ENCODE measurements around the gene ARID2. TPM values are rescaled to one million over a fixed set of nuclear protein-coding genes. Genes with fewer than 3 reads are reported as not detected.

ARID2 gene
- total RNA-seq, 2 donors from 2014 or later, result 29.6 TPM

DNA sequence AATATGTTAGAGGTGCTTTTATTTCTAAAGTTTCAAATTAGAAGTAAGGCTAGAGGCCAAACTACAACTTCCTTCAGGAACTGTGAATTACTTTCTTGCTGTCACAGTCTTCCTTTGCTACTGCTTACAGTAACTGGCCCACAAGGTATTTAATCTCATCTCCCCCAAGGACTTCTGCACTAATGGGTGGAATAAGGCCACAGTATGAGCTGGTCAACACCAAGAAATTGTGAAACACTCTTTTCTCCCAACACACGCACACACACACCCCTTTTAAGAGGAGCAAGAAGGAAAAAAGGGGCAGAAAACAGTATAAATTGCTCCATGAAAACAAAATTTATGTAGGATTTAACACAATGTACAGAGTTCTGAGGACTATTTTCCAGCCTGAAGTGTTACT lies 215.3 kb downstream of the ARID2 start:
- H3K36me3 Mint-ChIP-seq (ENCODE audit: insufficient read depth in 2 of 2), result peaks cover 11 to 28% of the 10 kb centered on the region in 2 donors
- no peaks in the 10 kb centered on the region for H3K4me1 Mint-ChIP-seq (ENCODE audit: low read depth)
- H3K27ac Mint-ChIP-seq, result peak overlapping the region; percentile 25
- ATAC-seq (replicated peaks in 1 of 2) (no peak), DNase-seq (no peak)
- H3K4me3 Mint-ChIP-seq, result no peak overlapping the region
- no peaks in the 10 kb centered on the region for H3K27me3 Mint-ChIP-seq (ENCODE audit: low read depth)
- H3K9me3 Mint-ChIP-seq, result peaks cover 2 to 5% of the 10 kb centered on the region in 2 donors

DNA sequence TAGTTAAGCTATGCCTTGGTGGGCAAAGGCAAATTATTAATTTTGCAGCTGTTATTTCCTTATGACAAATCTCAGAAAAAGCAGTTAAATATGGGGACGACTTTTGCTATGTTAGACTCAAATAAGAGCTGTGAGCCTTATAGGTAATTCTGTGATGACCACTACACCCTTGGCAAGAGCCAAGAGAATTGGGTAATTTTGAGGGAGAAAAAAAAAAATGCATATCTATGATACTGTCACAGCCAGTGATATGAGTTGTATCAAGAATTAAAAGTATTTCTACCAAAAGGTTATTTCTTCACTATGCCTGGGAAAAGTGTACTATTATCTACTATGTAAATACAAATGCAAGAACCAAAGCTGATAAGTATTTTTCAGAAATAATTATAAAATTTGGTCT lies 216.9 kb downstream of the ARID2 start:
- peaks cover 2 to 3% of the 10 kb centered on the region in 2 donors for H3K9me3 Mint-ChIP-seq
- DNase-seq (no peak), ATAC-seq (replicated peaks in 1 of 2) (no peak)
- H3K36me3 Mint-ChIP-seq (ENCODE audit: insufficient read depth in 2 of 2), result peaks cover 9 to 23% of the 10 kb centered on the region in 2 donors
- H3K27ac Mint-ChIP-seq, result no peak overlapping the region
- no peaks in the 10 kb centered on the region for H3K4me1 Mint-ChIP-seq (ENCODE audit: low read depth)
- H3K4me3 Mint-ChIP-seq, result no peak overlapping the region
- H3K27me3 Mint-ChIP-seq (ENCODE audit: low read depth), result no peaks in the 10 kb centered on the region

DNA sequence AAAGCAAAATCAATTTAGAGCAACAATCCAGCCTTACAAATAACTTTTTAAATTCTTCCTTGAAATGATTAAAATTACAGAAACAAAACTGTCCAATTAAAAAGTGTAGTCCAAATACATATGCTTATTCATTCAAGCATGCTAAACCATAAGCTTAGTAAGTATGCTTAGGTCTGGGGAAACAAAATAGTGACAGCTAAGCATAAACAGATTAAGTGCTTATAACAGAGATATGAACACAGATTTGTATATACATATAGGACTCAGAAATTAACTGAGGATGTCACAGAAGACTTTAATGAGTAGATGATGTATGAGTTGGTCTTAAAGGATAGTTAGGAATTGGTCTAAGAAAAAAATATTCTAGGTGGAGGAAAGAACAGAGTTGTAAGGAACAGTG lies 219.0 kb downstream of the ARID2 start:
- DNase-seq (no peak), ATAC-seq (replicated peaks in 1 of 2) (no peak)

More for the DNA sequence above, 219.0 kb downstream of the ARID2 start:
- H3K9me3 Mint-ChIP-seq, result no peaks in the 10 kb centered on the region
- peaks cover 2 to 11% of the 10 kb centered on the region in 2 donors for H3K36me3 Mint-ChIP-seq (ENCODE audit: insufficient read depth in 2 of 2)
- H3K27me3 Mint-ChIP-seq (ENCODE audit: low read depth), result no peaks in the 10 kb centered on the region
- H3K27ac Mint-ChIP-seq, result peak overlapping the region; percentile 58
- H3K4me3 Mint-ChIP-seq, result no peak overlapping the region
- H3K4me1 Mint-ChIP-seq (ENCODE audit: low read depth), result no peaks in the 10 kb centered on the region

Data from activated T-cell treated with anti-CD3 and anti-CD28 coated beads, Interleukin-2, amount 50 U/mL, for 72 hours (primary cell).